K562 (cell line): ENCODE results near the gene SLC31A1. TPM values are rescaled to one million over a fixed set of nuclear protein-coding genes. Genes with fewer than 3 reads are reported as not detected.

Source experiments
- ARID1B ChIP-seq: fragments of 450-650 bp; IDR thresholded peaks from 2 replicates; pipeline ENCODE4 v1.6.1; 2016; ENCODE audit warnings: antibody characterized with exemption, mild to moderate bottlenecking, inconsistent platforms
- BRD4 ChIP-seq: fragments of 200-600 bp; sonication (generic); IDR thresholded peaks from 2 replicates; pipeline ENCODE4 v1.6.1; 2017; ENCODE audit warnings: inconsistent platforms
- EZH2 ChIP-seq: IDR thresholded peaks from 2 replicates; pipeline ENCODE4 v1.6.1; 2012; ENCODE audit warnings: low read depth, mild to moderate bottlenecking, inconsistent platforms, low read length, borderline replicate concordance
- NCOA4 ChIP-seq: fragments of 450-650 bp; IDR thresholded peaks from 2 replicates; pipeline ENCODE4 v1.6.1; 2018; ENCODE audit warnings: mild to moderate bottlenecking; ENCODE audit not compliant: partially characterized antibody
- PPARD ChIP-seq: fragments of 250-450 bp; sonication (Bioruptor Pico); IDR thresholded peaks from 2 replicates; pipeline ENCODE4 v1.8.0; 2022; ENCODE audit warnings: inconsistent platforms, mild to moderate bottlenecking, moderate library complexity
- TARDBP ChIP-seq: fragments of 450-650 bp; IDR thresholded peaks from 2 replicates; pipeline ENCODE4 v1.6.1; 2016
- ZNF318 ChIP-seq, 2 experiments: fragments of 450-650 bp; IDR thresholded peaks; 2 replicates each; pipeline ENCODE4 v1.6.1; 2016; ENCODE audit warnings: mild to moderate bottlenecking in 2 of 2, borderline replicate concordance in 1 of 2, low read depth in 1 of 2, moderate library complexity in 1 of 2
- ZNF75A ChIP-seq: fragments of 450-650 bp; formaldehyde crosslinking; IDR thresholded peaks from 2 replicates; pipeline ENCODE4 v1.4.0; 2020; ENCODE audit warnings: mild to moderate bottlenecking
- polyA plus RNA-seq, 8 experiments: library from polyadenylated mRNA; depleted of rRNA in 4 of 8; stranded (reverse) in 5 of 8; unstranded in 3 of 8; fragments of >200 nt; fragmentation: Nextera tagmentation in 2 of 8; fragmentation: Illumina TruSeq in 1 of 8; extraction: Ambion mirVana in 2 of 8; extraction: Trizol in 1 of 8; gene quantifications; 2 replicates each; pipeline versions ENCODE4 v1.2.1 to v1.2.3, GENCODE V29; 2011 to 2014; ENCODE audit warnings: inconsistent platforms in 1 of 8, missing spikeins in 1 of 8
- total RNA-seq, 7 experiments: library from RNA; depleted of rRNA in 6 of 7; stranded (reverse); fragments of >200 nt in 6 of 7; fragmentation: Illumina TruSeq in 2 of 7; extraction: Trizol in 2 of 7; gene quantifications; 2 replicates each; pipeline versions ENCODE4 v1.2.1 to v1.2.3, GENCODE V29; 2011 to 2021; ENCODE audit warnings: low replicate concordance in 1 of 7
- TF ChIP-seq, protein P1 (sequence below): fragments of 450-650 bp; IDR thresholded peaks from 2 replicates; pipeline ENCODE4 v1.6.1; 2017; ENCODE audit warnings: mild to moderate bottlenecking, moderate library complexity
- TF ChIP-seq, protein P2 (sequence below): fragments of 450-650 bp; IDR thresholded peaks from 2 replicates; pipeline ENCODE4 v1.7.1; 2018; ENCODE audit warnings: mild to moderate bottlenecking, low read depth; ENCODE audit not compliant: partially characterized antibody
- TF ChIP-seq, protein P3 (sequence below): sonication (generic); formaldehyde crosslinking; IDR thresholded peaks from 2 replicates; pipeline ENCODE4 v1.8.1; 2023; ENCODE audit warnings: mild to moderate bottlenecking, missing genetic modification reagents

The SLC31A1 gene
- total and polyA plus RNA-seq, 9 of the 15 experiments (the other 6 are each of a cell fraction or from before 2014, with no cell fraction given): 15.4 to 40.7 (median 25.9) TPM

- no peak for TF ChIP-seq ZNF318 (IDR thresholded peaks at IDR 0.05; ENCODE audit: borderline replicate concordance in 1 of 2, low read depth in 1 of 2)
- TF ChIP-seq, protein P1, sequence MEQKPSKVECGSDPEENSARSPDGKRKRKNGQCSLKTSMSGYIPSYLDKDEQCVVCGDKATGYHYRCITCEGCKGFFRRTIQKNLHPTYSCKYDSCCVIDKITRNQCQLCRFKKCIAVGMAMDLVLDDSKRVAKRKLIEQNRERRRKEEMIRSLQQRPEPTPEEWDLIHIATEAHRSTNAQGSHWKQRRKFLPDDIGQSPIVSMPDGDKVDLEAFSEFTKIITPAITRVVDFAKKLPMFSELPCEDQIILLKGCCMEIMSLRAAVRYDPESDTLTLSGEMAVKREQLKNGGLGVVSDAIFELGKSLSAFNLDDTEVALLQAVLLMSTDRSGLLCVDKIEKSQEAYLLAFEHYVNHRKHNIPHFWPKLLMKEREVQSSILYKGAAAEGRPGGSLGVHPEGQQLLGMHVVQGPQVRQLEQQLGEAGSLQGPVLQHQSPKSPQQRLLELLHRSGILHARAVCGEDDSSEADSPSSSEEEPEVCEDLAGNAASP: no peak
- no peak for TF ChIP-seq NCOA4
- TF ChIP-seq, protein P2, sequence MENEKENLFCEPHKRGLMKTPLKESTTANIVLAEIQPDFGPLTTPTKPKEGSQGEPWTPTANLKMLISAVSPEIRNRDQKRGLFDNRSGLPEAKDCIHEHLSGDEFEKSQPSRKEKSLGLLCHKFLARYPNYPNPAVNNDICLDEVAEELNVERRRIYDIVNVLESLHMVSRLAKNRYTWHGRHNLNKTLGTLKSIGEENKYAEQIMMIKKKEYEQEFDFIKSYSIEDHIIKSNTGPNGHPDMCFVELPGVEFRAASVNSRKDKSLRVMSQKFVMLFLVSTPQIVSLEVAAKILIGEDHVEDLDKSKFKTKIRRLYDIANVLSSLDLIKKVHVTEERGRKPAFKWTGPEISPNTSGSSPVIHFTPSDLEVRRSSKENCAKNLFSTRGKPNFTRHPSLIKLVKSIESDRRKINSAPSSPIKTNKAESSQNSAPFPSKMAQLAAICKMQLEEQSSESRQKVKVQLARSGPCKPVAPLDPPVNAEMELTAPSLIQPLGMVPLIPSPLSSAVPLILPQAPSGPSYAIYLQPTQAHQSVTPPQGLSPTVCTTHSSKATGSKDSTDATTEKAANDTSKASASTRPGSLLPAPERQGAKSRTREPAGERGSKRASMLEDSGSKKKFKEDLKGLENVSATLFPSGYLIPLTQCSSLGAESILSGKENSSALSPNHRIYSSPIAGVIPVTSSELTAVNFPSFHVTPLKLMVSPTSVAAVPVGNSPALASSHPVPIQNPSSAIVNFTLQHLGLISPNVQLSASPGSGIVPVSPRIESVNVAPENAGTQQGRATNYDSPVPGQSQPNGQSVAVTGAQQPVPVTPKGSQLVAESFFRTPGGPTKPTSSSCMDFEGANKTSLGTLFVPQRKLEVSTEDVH: peak; percentile 90
- no peak for TF ChIP-seq EZH2
- TF ChIP-seq, protein P3, sequence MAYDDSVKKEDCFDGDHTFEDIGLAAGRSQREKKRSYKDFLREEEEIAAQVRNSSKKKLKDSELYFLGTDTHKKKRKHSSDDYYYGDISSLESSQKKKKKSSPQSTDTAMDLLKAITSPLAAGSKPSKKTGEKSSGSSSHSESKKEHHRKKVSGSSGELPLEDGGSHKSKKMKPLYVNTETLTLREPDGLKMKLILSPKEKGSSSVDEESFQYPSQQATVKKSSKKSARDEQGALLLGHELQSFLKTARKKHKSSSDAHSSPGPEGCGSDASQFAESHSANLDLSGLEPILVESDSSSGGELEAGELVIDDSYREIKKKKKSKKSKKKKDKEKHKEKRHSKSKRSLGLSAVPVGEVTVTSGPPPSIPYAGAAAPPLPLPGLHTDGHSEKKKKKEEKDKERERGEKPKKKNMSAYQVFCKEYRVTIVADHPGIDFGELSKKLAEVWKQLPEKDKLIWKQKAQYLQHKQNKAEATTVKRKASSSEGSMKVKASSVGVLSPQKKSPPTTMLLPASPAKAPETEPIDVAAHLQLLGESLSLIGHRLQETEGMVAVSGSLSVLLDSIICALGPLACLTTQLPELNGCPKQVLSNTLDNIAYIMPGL (CRISPR knock-in tag): no peak
- TF ChIP-seq BRD4: peak; percentile 67; the same call in 1 of the 2 replicates
- no peak for TF ChIP-seq ARID1B
- no peak for TF ChIP-seq TARDBP
- no peak for TF ChIP-seq ZNF75A (CRISPR knock-in tag)
- no peak for TF ChIP-seq PPARD (CRISPR knock-in tag)
Observed at GRCh38 chr9:113275157-113276131, 54.1 kb downstream of the SLC31A1 start, which contains the start of the genes CDC26 and PRPF4 (continued).
